Skeletal muscle tissue (tissue), 4 donors: ENCODE data around the gene ZSCAN5A. TPM values are rescaled to one million over a fixed set of nuclear protein-coding genes. Genes with fewer than 3 reads are reported as not detected.
"Not testable (repeated sequence)": the region's sequence is repeated elsewhere in the genome, so short reads cannot be mapped to it uniquely, and the experiment has no call there.

Experiments used
- H3K27ac ChIP-seq: one replicate; pipeline ENCODE4 v1.7.0; 2013; ENCODE audit warnings: mild to moderate bottlenecking, low read depth, low read length, inconsistent platforms
- H3K27me3 ChIP-seq, 3 donors: one replicate each; pipeline ENCODE4 v1.7.0; 2013; ENCODE audit warnings: low read length in 3 of 3; ENCODE audit not compliant: control insufficient read depth in 3 of 3, insufficient read depth in 3 of 3
- H3K36me3 ChIP-seq, 3 donors: one replicate each; pipeline ENCODE4 v1.7.0; 2013; ENCODE audit warnings: low read length in 3 of 3; ENCODE audit not compliant: control insufficient read depth in 3 of 3, insufficient read depth in 3 of 3
- H3K4me1 ChIP-seq, 3 donors: one replicate each; pipeline ENCODE4 v1.7.0; 2013; ENCODE audit warnings: low read length in 3 of 3, mild to moderate bottlenecking in 3 of 3; ENCODE audit not compliant: control insufficient read depth in 3 of 3, insufficient read depth in 3 of 3
- H3K4me3 ChIP-seq, 3 donors: one replicate each; pipeline ENCODE4 v1.7.0; 2013; ENCODE audit warnings: low read length in 3 of 3
- H3K9ac ChIP-seq, 3 donors: one replicate each; pipeline ENCODE4 v1.7.0; 2013; ENCODE audit warnings: low read length in 3 of 3, mild to moderate bottlenecking in 3 of 3, moderate library complexity in 2 of 3, low read depth in 1 of 3
- H3K9me3 ChIP-seq, 3 donors: one replicate each; pipeline ENCODE4 v1.7.0; 2013; ENCODE audit warnings: low read length in 3 of 3; ENCODE audit not compliant: control insufficient read depth in 3 of 3
- total RNA-seq: library from RNA; depleted of rRNA; stranded (reverse); fragments of >200 nt; gene quantifications from one replicate; pipeline ENCODE4 v1.2.3, GENCODE V29; 2014
- donor health status: Osteomylitis.

ZSCAN5A gene
- total RNA-seq, 1 donor from 2014 or later, result 3.1 TPM

GRCh38 chr19:56284746-56285145 is 29.9 kb downstream of the ZSCAN5A start:
- Histone ChIP-seq H3K4me1 (no peaks in the 10 kb centered on the region), H3K36me3 (peaks cover 0 to 4% (median 3%) of the 10 kb centered on the region in 3 donors), H3K4me3 (no peak overlapping the region), H3K9ac (no peak overlapping the region), H3K27ac (no peak overlapping the region), H3K9me3 (no peaks in the 10 kb centered on the region), H3K27me3 (no peaks in the 10 kb centered on the region)

GRCh38 chr19:56282809-56283208 is 31.8 kb downstream of the ZSCAN5A start:
- Histone ChIP-seq H3K9ac (no peak overlapping the region), H3K4me3 (no peak overlapping the region), H3K27ac (no peak overlapping the region), H3K9me3 (no peaks in the 10 kb centered on the region), H3K27me3 (no peaks in the 10 kb centered on the region), H3K36me3 (peaks cover 0 to 7% (median 5%) of the 10 kb centered on the region in 3 donors), H3K4me1 (no peaks in the 10 kb centered on the region)

- H3K9ac ChIP-seq, result no peak overlapping the region
- H3K27ac ChIP-seq, result no peak overlapping the region
- H3K4me1 ChIP-seq, result no peaks in the 10 kb centered on the region
- H3K36me3 ChIP-seq, result peaks cover 0 to 6% (median under 1%) of the 10 kb centered on the region in 3 donors
- H3K27me3 ChIP-seq, result no peaks in the 10 kb centered on the region
- peaks cover 0 to 4% (median 0%) of the 10 kb centered on the region in 3 donors for H3K9me3 ChIP-seq
- H3K4me3 ChIP-seq, result no peak overlapping the region
Measured at GRCh38 chr19:56273563-56274117, 41.0 kb downstream of the ZSCAN5A start.

- no peak within 1 kb of the TSS for H3K27ac ChIP-seq
- H3K9me3 ChIP-seq, result peaks cover 0 to 3% (median 0%) of the 10 kb centered on the region in 3 donors
- H3K27me3 ChIP-seq, result no peaks in the 10 kb centered on the region
- no peak within 1 kb of the TSS for H3K9ac ChIP-seq
- peaks cover 0 to 4% (median 0%) of the 10 kb centered on the region in 3 donors for H3K36me3 ChIP-seq
- no peak within 1 kb of the TSS for H3K4me3 ChIP-seq
- no peaks in the 10 kb centered on the region for H3K4me1 ChIP-seq
Measured at GRCh38 chr19:56272161-56272798, 42.4 kb downstream of the ZSCAN5A start, which contains the start of gene EDDM13. EDDM13 (plus strand) TSS chr19:56272748; CDS start chr19:56272835, 87 bp downstream.

GRCh38 chr19:56271151-56271550 is 43.5 kb downstream of the ZSCAN5A start:
- no peak overlapping the region for H3K27ac ChIP-seq
- no peaks in the 10 kb centered on the region for H3K36me3 ChIP-seq
- no peaks in the 10 kb centered on the region for H3K27me3 ChIP-seq
- H3K4me1 ChIP-seq, result no peaks in the 10 kb centered on the region
- H3K9ac ChIP-seq, result no peak overlapping the region
- no peak overlapping the region for H3K4me3 ChIP-seq
- H3K9me3 ChIP-seq, result no peaks in the 10 kb centered on the region

GRCh38 chr19:56270676-56271075 is 44.0 kb downstream of the ZSCAN5A start:
- no peak overlapping the region for H3K9ac ChIP-seq
- no peaks in the 10 kb centered on the region for H3K27me3 ChIP-seq
- H3K4me3 ChIP-seq, result no peak overlapping the region
- no peak overlapping the region for H3K27ac ChIP-seq
- H3K9me3 ChIP-seq, result no peaks in the 10 kb centered on the region
- no peaks in the 10 kb centered on the region for H3K36me3 ChIP-seq
- no peaks in the 10 kb centered on the region for H3K4me1 ChIP-seq

- Histone ChIP-seq H3K4me3 (no peak overlapping the region), H3K4me1 (no peaks in the 10 kb centered on the region), H3K9ac (no peak overlapping the region), H3K9me3 (no peaks in the 10 kb centered on the region), H3K36me3 (no peaks in the 10 kb centered on the region), H3K27me3 (no peaks in the 10 kb centered on the region), H3K27ac (no peak overlapping the region)
Measured at GRCh38 chr19:56269348-56269747, 45.3 kb downstream of the ZSCAN5A start.

- Histone ChIP-seq H3K9me3 (no peaks in the 10 kb centered on the region), H3K27me3 (no peaks in the 10 kb centered on the region), H3K9ac (no peak overlapping the region), H3K27ac (no peak overlapping the region), H3K4me1 (no peaks in the 10 kb centered on the region), H3K36me3 (no peaks in the 10 kb centered on the region), H3K4me3 (no peak overlapping the region)
Measured at GRCh38 chr19:56266051-56266450, 48.6 kb downstream of the ZSCAN5A start.

- Histone ChIP-seq H3K27me3 (no peaks in the 10 kb centered on the region), H3K4me3 (no peak overlapping the region), H3K9ac (no peak overlapping the region), H3K9me3 (no peaks in the 10 kb centered on the region), H3K36me3 (no peaks in the 10 kb centered on the region), H3K27ac (no peak overlapping the region), H3K4me1 (no peaks in the 10 kb centered on the region)
Measured at GRCh38 chr19:56263319-56263718, 51.3 kb downstream of the ZSCAN5A start.

GRCh38 chr19:56261932-56262331 is 52.7 kb downstream of the ZSCAN5A start:
- not testable (repeated sequence) for H3K4me1 ChIP-seq, H3K27ac ChIP-seq, H3K9me3 ChIP-seq, H3K27me3 ChIP-seq, H3K36me3 ChIP-seq, H3K4me3 ChIP-seq, H3K9ac ChIP-seq
